HG02642 (cell line): ENCODE data around the gene LDAH.

Experiments
- ATAC-seq: cut with Tn5 transposase; IDR thresholded peaks from one replicate; pipeline ENCODE4 v1.9.1; 2021; ENCODE audit warnings: mild to moderate bottlenecking; ENCODE audit not compliant: unreplicated experiment, poor library complexity

LDAH gene

GRCh38 chr2:20689428-20690264 is 133.3 kb downstream of the LDAH start:
- no peak for ATAC-seq

- no peak for ATAC-seq
Measured at GRCh38 chr2:20687260-20687832, 135.6 kb downstream of the LDAH start.

- ATAC-seq: no peak
Measured at GRCh38 chr2:20684581-20685063, 138.3 kb downstream of the LDAH start.

- no peak for ATAC-seq
Measured at GRCh38 chr2:20682167-20682920, 140.6 kb downstream of the LDAH start.

GRCh38 chr2:20680744-20681375 is 142.0 kb downstream of the LDAH start:
- ATAC-seq: no peak

GRCh38 chr2:20678780-20679179 is 144.1 kb downstream of the LDAH start:
- no peak for ATAC-seq

- no peak for ATAC-seq
Measured at GRCh38 chr2:20678086-20678395, 144.9 kb downstream of the LDAH start.

- ATAC-seq: peak; percentile 32
Measured at GRCh38 chr2:20677301-20678085, 145.4 kb downstream of the LDAH start.

- ATAC-seq: peak; percentile 61
Measured at GRCh38 chr2:20676353-20677215, 146.3 kb downstream of the LDAH start.

GRCh38 chr2:20675701-20676352 is 147.1 kb downstream of the LDAH start:
- peak; percentile 76 for ATAC-seq

- no peak for ATAC-seq
Measured at GRCh38 chr2:20674974-20675679, 147.8 kb downstream of the LDAH start.

GRCh38 chr2:20674309-20674965 is 148.5 kb downstream of the LDAH start:
- no peak for ATAC-seq

GRCh38 chr2:20673686-20674308 is 149.1 kb downstream of the LDAH start:
- ATAC-seq: no peak

GRCh38 chr2:20672201-20672951 is 150.5 kb downstream of the LDAH start:
- ATAC-seq: no peak

- ATAC-seq: no peak
Measured at GRCh38 chr2:20671736-20672080, 151.2 kb downstream of the LDAH start.

- no peak for ATAC-seq
Measured at GRCh38 chr2:20671036-20671735, 151.7 kb downstream of the LDAH start.
